HepG2 (cell line): ENCODE results near the gene TPM1. TPM values are rescaled to one million over a fixed set of nuclear protein-coding genes. Genes with fewer than 3 reads are reported as not detected.
A peak's percentile ranks its signal among the peaks of the same experiment; 100 is the strongest.

ENCODE experiments used
- ARID3A ChIP-seq: IDR thresholded peaks from 2 replicates; pipeline ENCODE4 v1.6.1; 2012; ENCODE audit warnings: low read depth, low read length, improper control_type of control experiment
- HINFP ChIP-seq: sonication (generic); formaldehyde crosslinking; IDR thresholded peaks from 2 replicates; pipeline ENCODE4 v1.4.0; 2020; ENCODE audit warnings: low read depth, mild to moderate bottlenecking, missing genetic modification reagents
- HMG20A ChIP-seq: IDR thresholded peaks from 2 replicates; pipeline ENCODE4 v1.6.1; 2016; ENCODE audit warnings: borderline replicate concordance
- HNF1A ChIP-seq, 2 experiments: sonication (generic) in 1 of 2; formaldehyde crosslinking in 1 of 2; IDR thresholded peaks; 2 replicates each; pipeline versions ENCODE4 v1.4.0 to v1.6.1; 2016 to 2020; ENCODE audit warnings: borderline replicate concordance in 1 of 2, low read depth in 1 of 2, mild to moderate bottlenecking in 1 of 2, missing genetic modification reagents in 1 of 2
- KDM1A ChIP-seq: IDR thresholded peaks from 2 replicates; pipeline ENCODE4 v1.6.1; 2016; ENCODE audit warnings: missing compliant biosample characterization
- NFYC ChIP-seq: IDR thresholded peaks from 2 replicates; pipeline ENCODE4 v1.6.1; 2016; ENCODE audit warnings: missing genetic modification reagents, missing compliant biosample characterization
- PTBP1 ChIP-seq: fragments of 200-400 bp; formaldehyde crosslinking; IDR thresholded peaks from 2 replicates; pipeline ENCODE4 v1.6.1; 2018; ENCODE audit warnings: low read length, low read depth; ENCODE audit not compliant: poor library complexity, severe bottlenecking
- SMYD3 ChIP-seq: sonication (generic); formaldehyde crosslinking; IDR thresholded peaks from 2 replicates; pipeline ENCODE4 v1.8.1; 2023; ENCODE audit warnings: mild to moderate bottlenecking, missing genetic modification reagents
- YY1 ChIP-seq: IDR thresholded peaks from 2 replicates; pipeline ENCODE4 v1.6.1; 2011; ENCODE audit warnings: low read length, low read depth, moderate library complexity, mild to moderate bottlenecking; ENCODE audit not compliant: insufficient read depth, insufficient replicate concordance
- ZNF460 ChIP-seq: sonication (generic); formaldehyde crosslinking; IDR thresholded peaks from 2 replicates; pipeline ENCODE4 v1.5.1; 2020; ENCODE audit warnings: missing genetic modification reagents, mild to moderate bottlenecking, borderline replicate concordance
- ZNF512B ChIP-seq: sonication (generic); formaldehyde crosslinking; IDR thresholded peaks from 2 replicates; pipeline ENCODE4 v1.5.1; 2020; ENCODE audit warnings: missing genetic modification reagents, mild to moderate bottlenecking, borderline replicate concordance
- ZNF572 ChIP-seq: sonication (generic); formaldehyde crosslinking; IDR thresholded peaks from 2 replicates; pipeline ENCODE4 v1.5.1; 2020; ENCODE audit warnings: mild to moderate bottlenecking, missing genetic modification reagents
- ZNF704 ChIP-seq: sonication (generic); formaldehyde crosslinking; IDR thresholded peaks from 2 replicates; pipeline ENCODE4 v1.8.1; 2023; ENCODE audit warnings: mild to moderate bottlenecking, inconsistent platforms, moderate library complexity, missing genetic modification reagents, borderline replicate concordance
- polyA plus RNA-seq, 8 experiments: library from polyadenylated mRNA; depleted of rRNA in 3 of 8; stranded (reverse) in 7 of 8; unstranded in 1 of 8; fragments of >200 nt; fragmentation: Illumina TruSeq in 4 of 8; extraction: Trizol in 4 of 8; gene quantifications; 2 replicates each; pipeline versions ENCODE4 v1.2.1 to v1.2.3, GENCODE V29; 2011 to 2016; ENCODE audit warnings: low read depth in 4 of 8, missing spikeins in 1 of 8, mixed read lengths in 1 of 8; ENCODE audit not compliant: insufficient read depth in 1 of 8
- total RNA-seq, 5 experiments: library from RNA; depleted of rRNA; stranded (reverse); fragments of >200 nt; fragmentation: Illumina TruSeq; extraction: Trizol; gene quantifications; 2 replicates each; pipeline ENCODE4 v1.2.3, GENCODE V29; 2016; ENCODE audit warnings: low read depth in 1 of 5

Gene TPM1
- total and polyA plus RNA-seq, 2 of the 13 experiments (the other 11 are each of a cell fraction or from before 2014, with no cell fraction given) = 98.9 to 109 TPM

GRCh38 chr15:63107895-63108546 is 65.5 kb downstream of the TPM1 start (continued):
- TF ChIP-seq HNF1A (IDR thresholded peaks at IDR 0.05; ENCODE audit: low read depth) = no peak; the same call in 1 of the 2 replicates
- no peak; the same call in 1 of the 2 replicates for TF ChIP-seq HNF1A (CRISPR knock-in tag; IDR thresholded peaks at IDR 0.05; ENCODE audit: borderline replicate concordance)
- TF ChIP-seq YY1 = peak; percentile 25
- TF ChIP-seq NFYC (CRISPR knock-in tag) = no peak
- TF ChIP-seq ZNF572 (CRISPR knock-in tag) = no peak
- no peak for TF ChIP-seq ZNF704 (CRISPR knock-in tag)
- peak; percentile 55; the same call in 1 of the 2 replicates for TF ChIP-seq SMYD3 (CRISPR knock-in tag)
- TF ChIP-seq ARID3A = peak; percentile 69
- no peak for TF ChIP-seq ZNF512B
- TF ChIP-seq HINFP = 0 out of 2 replicates have a peak, but pooled peaks have one; percentile 23
- peak; percentile 88 for TF ChIP-seq HMG20A
- peak; percentile 29; the same call in 1 of the 2 replicates for TF ChIP-seq ZNF460 (CRISPR knock-in tag)
- no peak for TF ChIP-seq PTBP1
- no peak for TF ChIP-seq KDM1A (CRISPR knock-in tag)
